GM11168 (cell line): ENCODE measurements around the gene RNU6-8.

ENCODE experiments used
- in situ Hi-C: fragments of 300-500 bp; cut with MboI; formaldehyde crosslinking; loops from one replicate; pipeline ENCODE4 v1.12.0; 2022; ENCODE audit warnings: low sequenced_read_pairs; ENCODE audit not compliant: unreplicated experiment

Gene RNU6-8

GRCh38 chr14:32202998-32203882 lies at the start of gene RNU6-8:
Gene RNU6-8 (minus strand): TSS chr14:32203269.
- in situ Hi-C loops = no loop called here

GRCh38 chr14:32252030-32252670 lies 49.1 kb upstream of the RNU6-8 start:
- in situ Hi-C loops = loop anchor here (10.0 to 25.0 kb wide), 2 partner anchors 213 to 740 kb away; no protein-coding TSS in a partner anchor

- in situ Hi-C loops = loop anchor here (10.0 to 25.0 kb wide), 2 partner anchors 213 to 739 kb away; no protein-coding TSS in a partner anchor
Measured at GRCh38 chr14:32251530-32251929, 48.5 kb upstream of the RNU6-8 start.

- in situ Hi-C loops = loop anchor here (10.0 to 25.0 kb wide), 2 partner anchors 214 to 738 kb away; no protein-coding TSS in a partner anchor
Measured at GRCh38 chr14:32250681-32251080, 47.6 kb upstream of the RNU6-8 start.

- in situ Hi-C loops = loop anchor here (5.0 to 25.0 kb wide), 3 partner anchors 167 to 737 kb away; no protein-coding TSS in a partner anchor
Measured at GRCh38 chr14:32249780-32250179, 46.7 kb upstream of the RNU6-8 start.

GRCh38 chr14:32249371-32249770 lies 46.3 kb upstream of the RNU6-8 start:
- in situ Hi-C loops = loop anchor here (5.0 kb wide), 1 partner anchor 167 kb away; no protein-coding TSS in a partner anchor

GRCh38 chr14:32246751-32247150 lies 43.7 kb upstream of the RNU6-8 start:
- in situ Hi-C loops = loop anchor here (5.0 kb wide), 1 partner anchor 164 kb away; no protein-coding TSS in a partner anchor

- in situ Hi-C loops = no loop called here
Measured at GRCh38 chr14:32244404-32244803, 41.3 kb upstream of the RNU6-8 start.

- in situ Hi-C loops = no loop called here
Measured at GRCh38 chr14:32233260-32233659, 30.2 kb upstream of the RNU6-8 start.

GRCh38 chr14:32232481-32232880 lies 29.4 kb upstream of the RNU6-8 start:
- in situ Hi-C loops = no loop called here

- in situ Hi-C loops = no loop called here
Measured at GRCh38 chr14:32230695-32231280, 27.7 kb upstream of the RNU6-8 start.

- in situ Hi-C loops = no loop called here
Measured at GRCh38 chr14:32230181-32230580, 27.1 kb upstream of the RNU6-8 start.

GRCh38 chr14:32226056-32226455 lies 23.0 kb upstream of the RNU6-8 start:
- in situ Hi-C loops = no loop called here

GRCh38 chr14:32225378-32225920 lies 22.4 kb upstream of the RNU6-8 start:
- in situ Hi-C loops = no loop called here

GRCh38 chr14:32224737-32225377 lies 21.8 kb upstream of the RNU6-8 start:
- in situ Hi-C loops = no loop called here

GRCh38 chr14:32217301-32217700 lies 14.2 kb upstream of the RNU6-8 start:
- in situ Hi-C loops = no loop called here

GRCh38 chr14:32212833-32213232 lies 9.8 kb upstream of the RNU6-8 start:
- in situ Hi-C loops = no loop called here

GRCh38 chr14:32211068-32211404 lies 8.0 kb upstream of the RNU6-8 start:
- in situ Hi-C loops = no loop called here

GRCh38 chr14:32209471-32209870 lies 6.4 kb upstream of the RNU6-8 start:
- in situ Hi-C loops = no loop called here

- in situ Hi-C loops = no loop called here
Measured at GRCh38 chr14:32208490-32208889, 5.4 kb upstream of the RNU6-8 start.
